HepG2 (cell line): ENCODE measurements around the gene HYAL2. TPM values are rescaled to one million over a fixed set of nuclear protein-coding genes. Genes with fewer than 3 reads are reported as not detected.
A peak's percentile ranks its signal among the peaks of the same experiment; 100 is the strongest.

Experiments used
- AKAP8 ChIP-seq: sonication (generic); formaldehyde crosslinking; IDR thresholded peaks from 2 replicates; pipeline ENCODE4 v1.5.1; 2020; ENCODE audit warnings: mild to moderate bottlenecking, missing genetic modification reagents
- ATAD3A ChIP-seq: sonication (generic); formaldehyde crosslinking; IDR thresholded peaks from 2 replicates; pipeline ENCODE4 v1.4.0; 2020; ENCODE audit warnings: missing genetic modification reagents
- CBX5 ChIP-seq: sonication (generic); formaldehyde crosslinking; IDR thresholded peaks from 2 replicates; pipeline ENCODE4 v1.4.0; 2020; ENCODE audit warnings: missing genetic modification reagents, borderline replicate concordance
- CHD4 ChIP-seq: fragments of 200-600 bp; sonication (generic); IDR thresholded peaks from 2 replicates; pipeline ENCODE4 v1.7.0; 2017; ENCODE audit warnings: mild to moderate bottlenecking, low read length, borderline replicate concordance
- GTF2F1 ChIP-seq: fragments of 150-350 bp; IDR thresholded peaks from 2 replicates; pipeline ENCODE4 v1.6.1; 2014; ENCODE audit warnings: low read length
- ISL2 ChIP-seq: sonication (generic); formaldehyde crosslinking; IDR thresholded peaks from 2 replicates; pipeline ENCODE4 v1.5.0; 2020; ENCODE audit warnings: missing genetic modification reagents
- JARID2 ChIP-seq: sonication (generic); formaldehyde crosslinking; IDR thresholded peaks from 2 replicates; pipeline ENCODE4 v1.8.1; 2023; ENCODE audit warnings: missing genetic modification reagents, inconsistent platforms; ENCODE audit not compliant: insufficient replicate concordance
- KLF15 ChIP-seq: sonication (generic); formaldehyde crosslinking; IDR thresholded peaks from 2 replicates; pipeline ENCODE4 v1.8.1; 2023; ENCODE audit warnings: borderline replicate concordance, mild to moderate bottlenecking, inconsistent platforms, missing genetic modification reagents, mixed read lengths
- KMT2B ChIP-seq: IDR thresholded peaks from 2 replicates; pipeline ENCODE4 v1.6.1; 2016; ENCODE audit warnings: missing genetic modification reagents, missing compliant biosample characterization
- MED8 ChIP-seq: sonication (generic); formaldehyde crosslinking; IDR thresholded peaks from 2 replicates; pipeline ENCODE4 v1.8.1; 2023; ENCODE audit warnings: mild to moderate bottlenecking, missing genetic modification reagents; ENCODE audit not compliant: insufficient replicate concordance
- NFE2L2 ChIP-seq: fragments of 150-350 bp; IDR thresholded peaks from 2 replicates; pipeline ENCODE4 v1.6.1; 2014; ENCODE audit warnings: low read length
- SOX13 ChIP-seq, 3 experiments: fragments of 450-650 bp in 1 of 3; sonication (generic) in 1 of 3; formaldehyde crosslinking in 1 of 3; IDR thresholded peaks in 2 of 3; conservative IDR thresholded peaks in 1 of 3; 2 replicates each; pipeline versions ENCODE4 v1.5.0 to v1.6.1; 2016 to 2020; ENCODE audit warnings: antibody characterized with exemption in 1 of 3, mild to moderate bottlenecking in 1 of 3, missing compliant biosample characterization in 1 of 3, missing genetic modification reagents in 1 of 3, moderate library complexity in 1 of 3
- SOX6 ChIP-seq, 2 experiments: fragments of 450-650 bp in 1 of 2; sonication (generic) in 1 of 2; formaldehyde crosslinking in 1 of 2; IDR thresholded peaks; 2 replicates each; pipeline versions ENCODE4 v1.4.0 to v1.6.1; 2017 to 2020; ENCODE audit warnings: antibody characterized with exemption in 1 of 2, mild to moderate bottlenecking in 1 of 2, missing genetic modification reagents in 1 of 2
- TFE3 ChIP-seq: IDR thresholded peaks from 2 replicates; pipeline ENCODE4 v1.6.1; 2016
- THRA ChIP-seq: sonication (generic); formaldehyde crosslinking; IDR thresholded peaks from 2 replicates; pipeline ENCODE4 v1.4.0; 2020; ENCODE audit warnings: missing genetic modification reagents, borderline replicate concordance
- ZNF264 ChIP-seq: sonication (generic); formaldehyde crosslinking; IDR thresholded peaks from 2 replicates; pipeline ENCODE4 v1.4.0; 2020; ENCODE audit warnings: missing genetic modification reagents
- ZNF430 ChIP-seq: sonication (generic); formaldehyde crosslinking; IDR thresholded peaks from 2 replicates; pipeline ENCODE4 v1.9.0; 2021; ENCODE audit warnings: mild to moderate bottlenecking, missing genetic modification reagents
- ZNF547 ChIP-seq: sonication (generic); formaldehyde crosslinking; IDR thresholded peaks from 2 replicates; pipeline ENCODE4 v1.5.1; 2020; ENCODE audit warnings: mild to moderate bottlenecking, missing genetic modification reagents
- ZNF552 ChIP-seq: sonication (generic); formaldehyde crosslinking; IDR thresholded peaks from 2 replicates; pipeline ENCODE4 v1.9.0; 2022; ENCODE audit warnings: missing genetic modification reagents, mild to moderate bottlenecking, borderline replicate concordance
- ZNF562 ChIP-seq: sonication (generic); formaldehyde crosslinking; IDR thresholded peaks from 2 replicates; pipeline ENCODE4 v1.8.0; 2022; ENCODE audit warnings: missing genetic modification reagents, borderline replicate concordance
- ZNF607 ChIP-seq: sonication (generic); formaldehyde crosslinking; IDR thresholded peaks from 2 replicates; pipeline ENCODE4 v1.5.1; 2020; ENCODE audit warnings: missing genetic modification reagents, mild to moderate bottlenecking, borderline replicate concordance
- ZSCAN29 ChIP-seq: sonication (generic); formaldehyde crosslinking; conservative IDR thresholded peaks from 2 replicates; pipeline ENCODE4 v1.4.0; 2020; ENCODE audit warnings: mild to moderate bottlenecking, missing genetic modification reagents
- ZSCAN30 ChIP-seq: sonication (generic); formaldehyde crosslinking; IDR thresholded peaks from 2 replicates; pipeline ENCODE4 v1.5.0; 2020; ENCODE audit warnings: mild to moderate bottlenecking, missing genetic modification reagents
- polyA plus RNA-seq, 8 experiments: library from polyadenylated mRNA; depleted of rRNA in 3 of 8; stranded (reverse) in 7 of 8; unstranded in 1 of 8; fragments of >200 nt; fragmentation: Illumina TruSeq in 4 of 8; extraction: Trizol in 4 of 8; gene quantifications; 2 replicates each; pipeline versions ENCODE4 v1.2.1 to v1.2.3, GENCODE V29; 2011 to 2016; ENCODE audit warnings: low read depth in 4 of 8, missing spikeins in 1 of 8, mixed read lengths in 1 of 8; ENCODE audit not compliant: insufficient read depth in 1 of 8
- total RNA-seq, 5 experiments: library from RNA; depleted of rRNA; stranded (reverse); fragments of >200 nt; fragmentation: Illumina TruSeq; extraction: Trizol; gene quantifications; 2 replicates each; pipeline ENCODE4 v1.2.3, GENCODE V29; 2016; ENCODE audit warnings: low read depth in 1 of 5
- TF ChIP-seq, protein P1 (sequence below): sonication (generic); formaldehyde crosslinking; IDR thresholded peaks from 2 replicates; pipeline ENCODE4 v1.9.0; 2021; ENCODE audit warnings: missing genetic modification reagents, mild to moderate bottlenecking, borderline replicate concordance

The HYAL2 gene
- total and polyA plus RNA-seq, 2 of the 13 experiments (the other 11 are each of a cell fraction or from before 2014, with no cell fraction given), result 76.2 to 102 TPM

GRCh38 chr3:50324351-50325112, 2.0 kb upstream of the HYAL2 start (continued):
- no peak for TF ChIP-seq SOX13 (IDR thresholded peaks at IDR 0.05)
- TF ChIP-seq SOX13 (CRISPR knock-in tag; conservative IDR thresholded peaks at IDR 0.05 in 1 of 2, IDR thresholded peaks at IDR 0.05 in 1 of 2), result no peak
- no peak for TF ChIP-seq KMT2B (CRISPR knock-in tag)
- TF ChIP-seq JARID2, result no peak
- TF ChIP-seq TFE3 (CRISPR knock-in tag), result no peak
- 0 out of 2 replicates have a peak, but pooled peaks have one; percentile 39 for TF ChIP-seq ZNF264
- no peak for TF ChIP-seq KLF15 (CRISPR knock-in tag)
- TF ChIP-seq ZNF552 (CRISPR knock-in tag), result no peak
- no peak for TF ChIP-seq AKAP8 (CRISPR knock-in tag)
- peak; percentile 44; the same call in 1 of the 2 replicates for TF ChIP-seq ISL2 (CRISPR knock-in tag)
- TF ChIP-seq CBX5, result peak; percentile 31; the same call in 1 of the 2 replicates
- no peak for TF ChIP-seq ZNF562 (CRISPR knock-in tag)
- no peak for TF ChIP-seq MED8 (CRISPR knock-in tag)
- TF ChIP-seq NFE2L2, result no peak
- TF ChIP-seq ZSCAN29 (CRISPR knock-in tag), result peak; percentile 60; the same call in 1 of the 2 replicates
- no peak for TF ChIP-seq ZNF607 (CRISPR knock-in tag)
- TF ChIP-seq SOX6 (IDR thresholded peaks at IDR 0.05), result no peak
- peak; percentile 67 for TF ChIP-seq SOX6 (CRISPR knock-in tag; IDR thresholded peaks at IDR 0.05)
- no peak for TF ChIP-seq CHD4
- TF ChIP-seq ATAD3A, result no peak
- TF ChIP-seq, protein P1, sequence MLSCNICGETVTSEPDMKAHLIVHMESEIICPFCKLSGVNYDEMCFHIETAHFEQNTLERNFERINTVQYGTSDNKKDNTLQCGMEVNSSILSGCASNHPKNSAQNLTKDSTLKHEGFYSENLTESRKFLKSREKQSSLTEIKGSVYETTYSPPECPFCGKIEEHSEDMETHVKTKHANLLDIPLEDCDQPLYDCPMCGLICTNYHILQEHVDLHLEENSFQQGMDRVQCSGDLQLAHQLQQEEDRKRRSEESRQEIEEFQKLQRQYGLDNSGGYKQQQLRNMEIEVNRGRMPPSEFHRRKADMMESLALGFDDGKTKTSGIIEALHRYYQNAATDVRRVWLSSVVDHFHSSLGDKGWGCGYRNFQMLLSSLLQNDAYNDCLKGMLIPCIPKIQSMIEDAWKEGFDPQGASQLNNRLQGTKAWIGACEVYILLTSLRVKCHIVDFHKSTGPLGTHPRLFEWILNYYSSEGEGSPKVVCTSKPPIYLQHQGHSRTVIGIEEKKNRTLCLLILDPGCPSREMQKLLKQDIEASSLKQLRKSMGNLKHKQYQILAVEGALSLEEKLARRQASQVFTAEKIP, result no peak
- TF ChIP-seq GTF2F1, result no peak
- TF ChIP-seq ZSCAN30, result no peak
- no peak for TF ChIP-seq ZNF547 (CRISPR knock-in tag)
- peak; percentile 57; the same call in 1 of the 2 replicates for TF ChIP-seq THRA
- TF ChIP-seq ZNF430, result no peak
